ENCODE results near the gene COL4A4. TPM values are rescaled to one million over a fixed set of nuclear protein-coding genes. Genes with fewer than 3 reads are reported as not detected.

The COL4A4 gene
- total and polyA plus RNA-seq, 12 donors: 0.44 to 41.6 (median 22.1) TPM

- TF ChIP-seq CTCF (IDR thresholded peaks at IDR 0.05) (no peak), POLR2A (IDR thresholded peaks at IDR 0.05) (no peak)
- Histone ChIP-seq H3K9me3 (replicated peaks in 1 of 3) (no peaks in the 10 kb centered on the region), H3K27me3 (no peaks in the 10 kb centered on the region), H3K4me3 (no peak overlapping the region), H3K36me3 (replicated peaks in 1 of 2) (no peaks in the 10 kb centered on the region), H3K27ac (no peak overlapping the region), H3K4me1 (replicated peaks in 1 of 2) (peaks cover 7 to 14% of the 10 kb centered on the region in 2 donors)
- intact Hi-C loops (cut with DNase I): no loop called here
- 85 to 92% (median 90%) methylated on average over 4 of the region's 4 CpGs for WGBS, 4 donors
- no peak for DNase-seq
Measured at GRCh38 chr2:226993171-226993570, 170.8 kb downstream of the COL4A4 start.

DNA sequence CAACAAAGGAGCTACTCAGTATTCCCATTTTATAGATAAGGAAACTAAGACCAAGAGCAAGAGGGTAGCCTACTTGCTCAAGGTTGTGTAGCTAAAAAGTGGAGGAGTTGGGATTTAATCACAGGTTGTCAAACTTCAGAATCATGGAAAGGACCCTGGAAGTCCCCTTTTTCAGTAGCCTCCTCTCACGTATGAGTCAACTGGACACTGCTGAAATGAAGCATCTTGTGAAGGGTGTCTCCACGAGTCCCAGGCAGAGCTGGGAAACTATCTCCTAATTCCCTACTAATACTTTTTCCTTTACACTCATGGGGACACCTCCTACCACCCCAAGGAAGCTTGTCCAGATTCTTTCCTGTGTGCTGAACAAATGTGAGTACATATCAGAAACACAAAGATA lies 172.3 kb downstream of the COL4A4 start:
- WGBS, 4 donors: 78 to 93% (median 86%) methylated on average over 2 of the region's 2 CpGs
- no peak for DNase-seq
- no peak for TF ChIP-seq POLR2A (IDR thresholded peaks at IDR 0.05)
- TF ChIP-seq CTCF (IDR thresholded peaks at IDR 0.05): no peak
- Histone ChIP-seq H3K36me3 (replicated peaks in 1 of 2) (no peaks in the 10 kb centered on the region), H3K4me3 (no peak overlapping the region), H3K27ac (no peak overlapping the region), H3K9me3 (replicated peaks in 1 of 3) (no peaks in the 10 kb centered on the region), H3K4me1 (replicated peaks in 1 of 2) (peaks cover 7 to 14% of the 10 kb centered on the region in 2 donors), H3K27me3 (no peaks in the 10 kb centered on the region)
- intact Hi-C loops (cut with DNase I): no loop called here

DNA sequence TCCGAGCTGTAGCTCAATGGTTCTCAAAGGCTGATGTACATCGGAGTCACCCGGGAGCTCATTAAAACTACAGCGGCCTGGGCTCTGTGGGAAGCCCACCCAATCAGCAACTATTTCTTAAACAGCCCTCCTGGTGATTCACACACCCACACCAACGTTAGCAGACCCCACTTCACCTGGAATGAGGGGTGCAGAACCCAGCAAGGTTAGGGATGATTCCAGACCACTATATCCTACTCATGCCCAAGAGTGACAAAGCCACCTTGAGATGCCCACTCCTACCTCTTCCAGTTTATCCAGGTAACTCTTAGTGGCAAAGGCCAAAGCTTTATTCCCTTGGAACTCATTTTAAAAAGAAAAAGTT lies 178.4 kb downstream of the COL4A4 start:
- intact Hi-C loops (cut with DNase I): loop anchor here (5.0 to 10.0 kb wide), 2 partner anchors 181 to 1098 kb away; no protein-coding TSS in a partner anchor
- no peak overlapping the region for H3K27ac ChIP-seq
- no peak overlapping the region for H3K4me3 ChIP-seq
- no peaks in the 10 kb centered on the region for H3K27me3 ChIP-seq
- no peaks in the 10 kb centered on the region for H3K36me3 ChIP-seq (replicated peaks in 1 of 2)
- TF ChIP-seq POLR2A (IDR thresholded peaks at IDR 0.05) (no peak), CTCF (IDR thresholded peaks at IDR 0.05) (no peak)
- H3K9me3 ChIP-seq (replicated peaks in 1 of 3): no peaks in the 10 kb centered on the region
- peaks cover 0 to 17% of the 10 kb centered on the region in 2 donors for H3K4me1 ChIP-seq (replicated peaks in 1 of 2)
- WGBS, 4 donors: 7 to 35% (median 19%) methylated on average over 4 to 5 of the region's 5 CpGs
- DNase-seq: no peak

DNA sequence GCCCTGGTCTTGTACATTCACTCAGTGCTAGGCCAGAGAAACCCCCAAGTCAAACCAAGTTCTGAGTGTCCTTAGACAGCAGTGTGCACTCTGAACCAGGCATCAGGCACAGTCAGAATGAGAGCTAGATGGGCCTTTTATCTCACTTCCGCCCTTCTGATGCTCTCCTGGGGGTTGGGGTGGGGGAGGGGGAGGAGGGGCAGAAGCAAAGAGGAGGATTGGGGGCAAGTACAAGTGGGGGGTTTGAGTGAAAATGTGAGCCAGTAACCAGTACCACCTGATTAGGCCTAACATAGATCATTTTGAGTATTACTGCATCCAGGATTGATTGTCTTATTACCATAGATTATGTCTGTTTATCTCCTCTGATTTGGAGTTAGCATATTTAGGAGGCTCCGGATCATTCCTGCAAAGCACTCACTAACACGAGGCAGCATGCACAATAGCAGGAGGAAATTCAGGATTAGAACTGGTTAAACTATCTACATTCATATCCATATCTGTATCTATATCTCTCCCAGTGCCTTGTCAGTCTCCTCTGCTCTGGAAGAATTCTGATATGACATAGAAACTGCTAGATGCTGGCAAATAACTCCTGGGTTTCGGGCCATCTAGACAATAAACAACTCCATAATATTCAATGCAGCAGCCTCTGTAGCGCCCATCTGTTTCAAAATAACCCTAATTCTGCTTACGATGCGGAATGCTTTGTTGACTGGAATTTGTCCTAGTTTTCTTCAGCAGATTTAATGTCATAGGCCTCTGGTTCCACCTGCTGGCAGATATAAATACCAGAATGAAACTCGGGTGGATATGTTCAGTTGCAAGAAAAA lies 179.0 kb downstream of the COL4A4 start:
- no peak overlapping the region for H3K4me3 ChIP-seq
- H3K36me3 ChIP-seq (replicated peaks in 1 of 2): no peaks in the 10 kb centered on the region
- H3K27me3 ChIP-seq: no peaks in the 10 kb centered on the region
- H3K27ac ChIP-seq: peak overlapping the region in 1 of 5 donors; percentile 19
- peak; percentile 48 to 87 (median 83) for TF ChIP-seq CTCF (IDR thresholded peaks at IDR 0.05)
- no peak for TF ChIP-seq POLR2A (IDR thresholded peaks at IDR 0.05)
- peaks cover 0 to 17% of the 10 kb centered on the region in 2 donors for H3K4me1 ChIP-seq (replicated peaks in 1 of 2)
- peak; percentile 42 to 80 (median 57) for DNase-seq
- 18 to 25% (median 20%) methylated on average over 8 of the region's 8 CpGs for WGBS, 4 donors
- intact Hi-C loops (cut with DNase I): loop anchor here (5.0 to 10.0 kb wide), 3 partner anchors 180 to 1318 kb away; no protein-coding TSS in a partner anchor
- H3K9me3 ChIP-seq (replicated peaks in 1 of 3): no peaks in the 10 kb centered on the region
